Erythroblast (primary cell): ENCODE measurements around the gene KDM1A.

Source experiments
- GATA1 ChIP-seq: IDR thresholded peaks from 2 replicates; pipeline ENCODE4 v1.6.1; 2011; ENCODE audit warnings: low read depth, mild to moderate bottlenecking, control low read depth, low read length, moderate library complexity
- POLR2A ChIP-seq: IDR thresholded peaks from 2 replicates; pipeline ENCODE4 v1.6.1; 2011; ENCODE audit warnings: mild to moderate bottlenecking, low read length

DNA sequence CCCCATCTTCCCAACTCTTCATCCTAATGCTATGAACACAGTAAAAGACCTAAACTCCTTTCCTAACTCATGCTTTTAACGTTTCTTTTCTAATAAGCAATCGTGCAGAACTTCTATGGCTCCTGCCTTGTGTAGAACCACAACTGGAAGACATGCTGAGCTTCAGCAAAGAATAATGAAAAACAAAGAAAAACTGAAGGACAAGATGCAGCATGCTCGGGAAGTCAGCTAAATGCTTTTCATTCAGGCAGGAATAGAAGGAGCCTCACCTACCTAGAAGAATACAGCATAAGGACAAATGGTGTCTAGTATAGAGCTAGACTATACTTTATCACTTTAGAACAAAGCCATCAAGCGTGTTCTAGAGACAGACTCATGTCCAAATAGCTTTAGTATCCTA lies 103.5 kb downstream of the KDM1A start:
- no peak for TF ChIP-seq POLR2A
- no peak for TF ChIP-seq GATA1
